T-helper 17 cell (primary cell): ENCODE measurements around the gene CTDSP1. TPM values are rescaled to one million over a fixed set of nuclear protein-coding genes. Genes with fewer than 3 reads are reported as not detected.

Experiments used
- ATAC-seq: fragments of 150-1000 bp; cut with Tn5 transposase; 2 replicates; pipeline ENCODE4 v1.10.0; 2021; ENCODE audit warnings: mild to moderate bottlenecking, moderate library complexity
- DNase-seq, 3 donors: peaks; one replicate each; pipeline versions ENCODE4 v3.0.0 to v3.0.0-alpha.2; 2020 to 2021
- H3K9me3 ChIP-seq: one replicate; pipeline ENCODE4 v1.7.0; 2013; ENCODE audit warnings: low read length, mild to moderate bottlenecking; ENCODE audit not compliant: control insufficient read depth, poor library complexity, severe bottlenecking
- H3K27ac Mint-ChIP-seq: one replicate; pipeline ENCODE4 v1.8.0; 2022; ENCODE audit warnings: mild to moderate bottlenecking, moderate library complexity, mixed read lengths
- H3K27me3 Mint-ChIP-seq: one replicate; pipeline ENCODE4 v1.8.0; 2022; ENCODE audit warnings: mixed read lengths
- H3K36me3 Mint-ChIP-seq: one replicate; pipeline ENCODE4 v1.8.0; 2022; ENCODE audit warnings: low read depth, mixed read lengths
- H3K4me1 Mint-ChIP-seq: one replicate; pipeline ENCODE4 v1.8.0; 2022; ENCODE audit warnings: mild to moderate bottlenecking, mixed read lengths
- H3K4me3 Mint-ChIP-seq: one replicate; pipeline ENCODE4 v1.8.0; 2022; ENCODE audit warnings: mild to moderate bottlenecking, moderate library complexity, mixed read lengths
- total RNA-seq, 4 donors: library from RNA in 2 of 4; stranded (reverse) in 2 of 4; gene quantifications; one replicate each; pipeline ENCODE4 v1.2.3 and lab custom pipeline; 2022 to 2026

Gene CTDSP1
- total RNA-seq, 2 donors from 2014 or later, result 109 to 132 TPM

- Mint-ChIP-seq H3K36me3 (peaks cover 4% of the 10 kb centered on the region), H3K4me3 (no peak overlapping the region)
- no peaks in the 10 kb centered on the region for H3K9me3 ChIP-seq
Measured at GRCh38 chr2:218446547-218446946, 46.9 kb downstream of the CTDSP1 start.

DNA sequence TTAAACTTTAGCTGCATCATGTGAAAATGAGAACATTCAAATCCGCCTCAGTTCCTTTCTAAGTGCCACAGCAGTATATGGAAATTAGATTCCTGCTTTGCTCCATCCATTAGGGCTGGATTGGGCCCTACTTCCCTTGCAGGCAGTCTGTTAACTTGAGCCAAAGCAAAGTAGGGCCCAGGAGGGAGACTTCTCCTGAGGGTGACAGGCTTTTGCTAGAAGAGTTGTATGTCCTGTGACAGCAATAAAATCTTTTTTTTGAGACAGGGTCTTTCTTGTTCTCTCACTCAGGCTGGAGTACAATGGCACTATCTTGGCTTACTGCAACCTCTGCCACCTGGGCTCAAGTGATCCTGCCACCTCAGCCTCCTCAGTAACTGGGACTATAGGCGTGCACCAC is 47.4 kb downstream of the CTDSP1 start:
- Mint-ChIP-seq H3K4me3 (no peak overlapping the region), H3K27ac (no peak overlapping the region), H3K36me3 (peaks cover 4% of the 10 kb centered on the region), H3K27me3 (no peaks in the 10 kb centered on the region), H3K4me1 (peaks cover 3% of the 10 kb centered on the region)
- no peak for DNase-seq
- ATAC-seq, result no peak
- no peaks in the 10 kb centered on the region for H3K9me3 ChIP-seq

More at GRCh38 chr2:218446547-218446946, 46.9 kb downstream of the CTDSP1 start:
- peaks cover 6% of the 10 kb centered on the region for H3K4me1 Mint-ChIP-seq
- DNase-seq (no peak), ATAC-seq (no peak)
- no peaks in the 10 kb centered on the region for H3K27me3 Mint-ChIP-seq
- no peak overlapping the region for H3K27ac Mint-ChIP-seq

DNA sequence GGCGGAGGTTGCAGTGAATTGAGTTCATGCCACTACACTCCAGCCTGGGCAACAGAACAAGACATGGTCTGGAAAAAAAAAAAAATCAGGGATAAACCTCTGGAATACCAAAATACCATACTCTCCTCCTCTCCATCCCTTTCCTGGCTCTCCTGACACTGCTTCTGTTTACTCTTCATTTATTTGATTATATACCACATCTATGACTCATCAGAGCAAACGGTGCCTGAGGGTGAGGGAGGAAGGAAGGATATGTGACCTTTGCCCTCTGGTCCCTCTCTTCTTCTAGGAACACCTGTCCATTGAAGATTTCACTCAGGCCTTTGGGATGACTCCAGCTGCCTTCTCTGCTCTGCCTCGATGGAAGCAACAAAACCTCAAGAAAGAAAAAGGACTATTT is 49.3 kb downstream of the CTDSP1 start:
- Mint-ChIP-seq H3K27ac (no peak overlapping the region), H3K36me3 (peaks cover 4% of the 10 kb centered on the region), H3K27me3 (no peaks in the 10 kb centered on the region), H3K4me1 (peaks cover 2% of the 10 kb centered on the region), H3K4me3 (no peak overlapping the region)
- no peaks in the 10 kb centered on the region for H3K9me3 ChIP-seq
- no peak for ATAC-seq
- no peak for DNase-seq

DNA sequence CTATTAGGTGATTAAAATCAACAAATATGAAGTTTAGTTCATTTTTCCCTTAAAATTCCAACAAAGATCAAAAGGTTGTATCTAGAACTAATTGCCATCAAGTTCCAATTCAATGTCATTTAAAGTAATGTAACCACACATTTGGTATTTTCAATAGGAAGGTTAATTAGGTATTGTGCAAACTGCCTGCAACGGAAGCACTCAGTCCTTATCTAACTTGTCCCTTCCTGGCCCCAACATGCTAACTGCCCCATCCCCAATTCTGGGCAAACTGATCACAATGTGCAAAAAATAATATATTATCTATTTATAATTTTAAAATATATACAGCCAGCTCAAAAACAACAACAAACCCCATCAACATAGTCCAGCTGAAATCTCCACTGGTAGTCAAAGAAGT is 52.4 kb downstream of the CTDSP1 start:
- DNase-seq, result no peak
- ATAC-seq, result no peak
- H3K9me3 ChIP-seq, result peaks cover 8% of the 10 kb centered on the region
- H3K4me1 Mint-ChIP-seq, result peaks cover 2% of the 10 kb centered on the region
- peaks cover 7% of the 10 kb centered on the region for H3K36me3 Mint-ChIP-seq
- H3K4me3 Mint-ChIP-seq, result no peak overlapping the region
- H3K27ac Mint-ChIP-seq, result no peak overlapping the region
- H3K27me3 Mint-ChIP-seq, result no peaks in the 10 kb centered on the region

Other genes starting within 250 kb of the CTDSP1 start
- gene CXCR1, start 232.9 kb upstream of the CTDSP1 start, total RNA-seq, result not detected
- 100 to 1,000 TPM; 424 to 467 TPM for gene ARPC2, start 182.7 kb upstream of the CTDSP1 start, total RNA-seq
- gene GPBAR1, start 138.9 kb upstream of the CTDSP1 start, total RNA-seq, result 1 to 10 TPM; 1.5 to 2.7 TPM
- 10 to 100 TPM; 46.8 to 47.0 TPM for gene AAMP, start 129.7 kb upstream of the CTDSP1 start, total RNA-seq
- 10 to 100 TPM; 21.1 to 31.2 TPM for gene PNKD, start 129.3 kb upstream of the CTDSP1 start, total RNA-seq
- 100 to 1,000 TPM in 1 of 2 donors, 10 to 100 TPM in 1; 97.4 to 121 TPM for gene TMBIM1, start 107.4 kb upstream of the CTDSP1 start, total RNA-seq
- not detected for gene CATIP, start 43.0 kb upstream of the CTDSP1 start, total RNA-seq
- 10 to 100 TPM in 1 of 2 donors, 1 to 10 TPM in 1; 2.7 to 23.9 TPM for gene SLC11A1, start 17.6 kb upstream of the CTDSP1 start, total RNA-seq
- gene VIL1, start 19.3 kb downstream of the CTDSP1 start, total RNA-seq, result 1 to 10 TPM in 1 of 2 donors, under 1 TPM in 1; 0.32 to 6.2 TPM
- 10 to 100 TPM; 18.7 to 27.7 TPM for gene USP37, start 168.5 kb downstream of the CTDSP1 start, total RNA-seq
- gene CNOT9, start 169.0 kb downstream of the CTDSP1 start, total RNA-seq, result 10 to 100 TPM; 72.8 to 74.4 TPM
- gene PLCD4, start 208.0 kb downstream of the CTDSP1 start, total RNA-seq, result under 1 TPM; 0.85 to 0.91 TPM